Panc1 (cell line): Measurements from ENCODE around the gene AGBL4. TPM values are rescaled to one million over a fixed set of nuclear protein-coding genes. Genes with fewer than 3 reads are reported as not detected.

Experiments
- ATAC-seq: fragments of 200-7000 bp; cut with Tn5 transposase; 2 replicates; pipeline ENCODE4 v1.9.1; 2020; ENCODE audit warnings: mild to moderate bottlenecking, moderate library complexity
- BruUV-seq: library from RNA; stranded (reverse); fragments of 400-500 nt; replicated peaks from 2 replicates; lab custom pipeline; 2021; lab: Mats Ljungman, UMichigan
- CTCF ChIA-PET: fragments of 300-600 bp; sonication (Branson Sonifier 250); formaldehyde crosslinking; loops from one replicate; lab custom pipeline; 2022; ENCODE audit warnings: antibody characterized with exemption; lab: Charles Lee
- POLR2A ChIA-PET: fragments of 300-600 bp; sonication (Branson Sonifier 250); formaldehyde crosslinking; loops from one replicate; lab custom pipeline; 2022; ENCODE audit warnings: antibody characterized with exemption; lab: Charles Lee
- DNase-seq: peaks from one replicate; pipeline ENCODE4 v3.0.0-alpha.2; 2010; ENCODE audit warnings: low read depth, low spot score
- H3K27ac ChIP-seq: 2 replicates; pipeline ENCODE4 v1.5.1; 2011; ENCODE audit warnings: mild to moderate bottlenecking, low read length, inconsistent platforms
- H3K27me3 ChIP-seq: fragments of 200-500 bp; sonication (Bioruptor generic); 2 replicates; pipeline ENCODE4 v1.6.0; 2014; ENCODE audit warnings: low read length, inconsistent platforms; ENCODE audit not compliant: control insufficient read depth, insufficient read depth
- H3K36me3 ChIP-seq: fragments of 200-500 bp; sonication (Bioruptor generic); 2 replicates; pipeline ENCODE4 v1.5.1; 2014; ENCODE audit warnings: inconsistent platforms, mild to moderate bottlenecking, low read length, moderate library complexity; ENCODE audit not compliant: control insufficient read depth, insufficient read depth
- H3K4me1 ChIP-seq: 2 replicates; pipeline ENCODE4 v1.5.1; 2011; ENCODE audit warnings: inconsistent platforms, mild to moderate bottlenecking, low read length, moderate library complexity; ENCODE audit not compliant: control insufficient read depth, insufficient read depth
- H3K4me3 ChIP-seq, 2 experiments: 2 replicates each; pipeline ENCODE4 v1.5.1; 2011 to 2012; ENCODE audit warnings: low read depth in 2 of 2, low read length in 2 of 2, mild to moderate bottlenecking in 2 of 2, inconsistent platforms in 1 of 2, moderate library complexity in 1 of 2
- H3K9me3 ChIP-seq: fragments of 200-500 bp; sonication (Bioruptor generic); 2 replicates; pipeline ENCODE4 v1.5.1; 2014; ENCODE audit warnings: low read depth, mild to moderate bottlenecking, inconsistent platforms, low read length, moderate library complexity; ENCODE audit not compliant: control insufficient read depth, insufficient read depth
- POLR2AphosphoS5 ChIP-seq: IDR thresholded peaks from 2 replicates; pipeline ENCODE4 v1.6.1; 2012; ENCODE audit warnings: mild to moderate bottlenecking, low read depth, low read length, moderate library complexity
- SIN3A ChIP-seq: IDR thresholded peaks from 2 replicates; pipeline ENCODE4 v1.6.1; 2012; ENCODE audit warnings: low read depth, mild to moderate bottlenecking, low read length, moderate library complexity, borderline replicate concordance; ENCODE audit not compliant: insufficient read depth
- TCF7L2 ChIP-seq: IDR thresholded peaks from 2 replicates; pipeline ENCODE4 v1.6.1; 2011; ENCODE audit warnings: mild to moderate bottlenecking, low read depth, low read length, inconsistent platforms
- in situ Hi-C: cut with HindIII; loops from 2 replicates; pipeline ENCODE4 v1.10.0; 2016; ENCODE audit warnings: low sequenced_read_pairs, low pct_unique_long_range_greater_than_20kb
- intact Hi-C: fragments of 100-400 bp; cut with micrococcal nuclease; formaldehyde crosslinking; loops from one replicate; pipeline ENCODE4 v1.10.0; 2022; ENCODE audit not compliant: unreplicated experiment
- total RNA-seq: library from RNA; stranded (reverse); gene quantifications from one replicate; pipeline ENCODE4 v1.2.1, GENCODE V29; 2021; ENCODE audit not compliant: unreplicated experiment
- TF ChIP-seq, protein P1 (sequence below): fragments of 450-650 bp; IDR thresholded peaks from 2 replicates; pipeline ENCODE4 v1.5.1; 2017; ENCODE audit warnings: mild to moderate bottlenecking
- TF ChIP-seq, protein P2 (sequence below), 2 experiments: IDR thresholded peaks; 2 replicates each; pipeline ENCODE4 v1.6.1; 2011 to 2012; ENCODE audit warnings: low read depth in 2 of 2, control low read depth in 1 of 2, low read length in 1 of 2, mild to moderate bottlenecking in 1 of 2, moderate library complexity in 1 of 2; ENCODE audit not compliant: insufficient read depth in 1 of 2

Gene AGBL4
- total RNA-seq, 1 experiment from 2014 or later = not detected

DNA sequence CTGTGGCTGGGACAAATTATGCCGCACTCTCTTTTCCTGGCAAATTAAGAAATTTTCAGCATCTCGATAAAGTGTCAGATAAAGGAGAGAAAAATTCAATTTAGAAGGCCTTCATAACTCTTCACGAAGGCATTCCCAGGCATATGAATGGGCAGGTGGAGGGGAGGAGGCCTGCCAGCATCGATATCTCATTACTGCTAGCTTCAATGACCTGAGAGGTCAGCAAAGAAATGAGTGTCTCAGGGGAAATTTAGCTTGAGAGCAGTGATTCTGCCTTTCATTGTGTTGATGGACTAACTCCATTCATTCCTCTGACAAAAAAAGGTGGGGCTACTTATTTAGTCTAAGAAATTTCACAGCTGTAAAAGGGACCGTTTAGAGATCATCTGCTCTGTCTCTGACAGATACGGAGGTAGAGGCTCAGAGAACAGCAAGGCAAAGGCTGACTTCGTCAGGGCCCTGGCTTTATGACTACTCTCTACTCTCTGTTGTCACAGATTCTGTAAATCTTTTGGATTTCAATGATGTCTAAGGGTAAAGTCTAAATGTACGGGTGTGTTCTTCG lies 1035.0 kb downstream of the AGBL4 start:
- H3K36me3 ChIP-seq = no peaks in the 10 kb centered on the region
- intact Hi-C loops = no loop called here
- ATAC-seq (no peak), DNase-seq (no peak)
- H3K27me3 ChIP-seq = no peaks in the 10 kb centered on the region
- H3K27ac ChIP-seq = no peak overlapping the region
- in situ Hi-C loops = no loop called here
- TF ChIP-seq SIN3A (no peak), POLR2AphosphoS5 (no peak), TCF7L2 (no peak)
- TF ChIP-seq, protein P1, sequence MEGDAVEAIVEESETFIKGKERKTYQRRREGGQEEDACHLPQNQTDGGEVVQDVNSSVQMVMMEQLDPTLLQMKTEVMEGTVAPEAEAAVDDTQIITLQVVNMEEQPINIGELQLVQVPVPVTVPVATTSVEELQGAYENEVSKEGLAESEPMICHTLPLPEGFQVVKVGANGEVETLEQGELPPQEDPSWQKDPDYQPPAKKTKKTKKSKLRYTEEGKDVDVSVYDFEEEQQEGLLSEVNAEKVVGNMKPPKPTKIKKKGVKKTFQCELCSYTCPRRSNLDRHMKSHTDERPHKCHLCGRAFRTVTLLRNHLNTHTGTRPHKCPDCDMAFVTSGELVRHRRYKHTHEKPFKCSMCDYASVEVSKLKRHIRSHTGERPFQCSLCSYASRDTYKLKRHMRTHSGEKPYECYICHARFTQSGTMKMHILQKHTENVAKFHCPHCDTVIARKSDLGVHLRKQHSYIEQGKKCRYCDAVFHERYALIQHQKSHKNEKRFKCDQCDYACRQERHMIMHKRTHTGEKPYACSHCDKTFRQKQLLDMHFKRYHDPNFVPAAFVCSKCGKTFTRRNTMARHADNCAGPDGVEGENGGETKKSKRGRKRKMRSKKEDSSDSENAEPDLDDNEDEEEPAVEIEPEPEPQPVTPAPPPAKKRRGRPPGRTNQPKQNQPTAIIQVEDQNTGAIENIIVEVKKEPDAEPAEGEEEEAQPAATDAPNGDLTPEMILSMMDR = no peak
- TF ChIP-seq, protein P2, sequence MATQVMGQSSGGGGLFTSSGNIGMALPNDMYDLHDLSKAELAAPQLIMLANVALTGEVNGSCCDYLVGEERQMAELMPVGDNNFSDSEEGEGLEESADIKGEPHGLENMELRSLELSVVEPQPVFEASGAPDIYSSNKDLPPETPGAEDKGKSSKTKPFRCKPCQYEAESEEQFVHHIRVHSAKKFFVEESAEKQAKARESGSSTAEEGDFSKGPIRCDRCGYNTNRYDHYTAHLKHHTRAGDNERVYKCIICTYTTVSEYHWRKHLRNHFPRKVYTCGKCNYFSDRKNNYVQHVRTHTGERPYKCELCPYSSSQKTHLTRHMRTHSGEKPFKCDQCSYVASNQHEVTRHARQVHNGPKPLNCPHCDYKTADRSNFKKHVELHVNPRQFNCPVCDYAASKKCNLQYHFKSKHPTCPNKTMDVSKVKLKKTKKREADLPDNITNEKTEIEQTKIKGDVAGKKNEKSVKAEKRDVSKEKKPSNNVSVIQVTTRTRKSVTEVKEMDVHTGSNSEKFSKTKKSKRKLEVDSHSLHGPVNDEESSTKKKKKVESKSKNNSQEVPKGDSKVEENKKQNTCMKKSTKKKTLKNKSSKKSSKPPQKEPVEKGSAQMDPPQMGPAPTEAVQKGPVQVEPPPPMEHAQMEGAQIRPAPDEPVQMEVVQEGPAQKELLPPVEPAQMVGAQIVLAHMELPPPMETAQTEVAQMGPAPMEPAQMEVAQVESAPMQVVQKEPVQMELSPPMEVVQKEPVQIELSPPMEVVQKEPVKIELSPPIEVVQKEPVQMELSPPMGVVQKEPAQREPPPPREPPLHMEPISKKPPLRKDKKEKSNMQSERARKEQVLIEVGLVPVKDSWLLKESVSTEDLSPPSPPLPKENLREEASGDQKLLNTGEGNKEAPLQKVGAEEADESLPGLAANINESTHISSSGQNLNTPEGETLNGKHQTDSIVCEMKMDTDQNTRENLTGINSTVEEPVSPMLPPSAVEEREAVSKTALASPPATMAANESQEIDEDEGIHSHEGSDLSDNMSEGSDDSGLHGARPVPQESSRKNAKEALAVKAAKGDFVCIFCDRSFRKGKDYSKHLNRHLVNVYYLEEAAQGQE (IDR thresholded peaks at IDR 0.05; ENCODE audit: insufficient read depth in 1 of 2, low read depth in 2 of 2, low read length in 1 of 2) = no peak
- no peak overlapping the region for H3K4me3 ChIP-seq
- CTCF ChIA-PET = no interaction called here
- POLR2A ChIA-PET = no interaction called here
- H3K9me3 ChIP-seq = no peaks in the 10 kb centered on the region
- no peaks in the 10 kb centered on the region for H3K4me1 ChIP-seq
- no TSS peak for BruUV-seq

DNA sequence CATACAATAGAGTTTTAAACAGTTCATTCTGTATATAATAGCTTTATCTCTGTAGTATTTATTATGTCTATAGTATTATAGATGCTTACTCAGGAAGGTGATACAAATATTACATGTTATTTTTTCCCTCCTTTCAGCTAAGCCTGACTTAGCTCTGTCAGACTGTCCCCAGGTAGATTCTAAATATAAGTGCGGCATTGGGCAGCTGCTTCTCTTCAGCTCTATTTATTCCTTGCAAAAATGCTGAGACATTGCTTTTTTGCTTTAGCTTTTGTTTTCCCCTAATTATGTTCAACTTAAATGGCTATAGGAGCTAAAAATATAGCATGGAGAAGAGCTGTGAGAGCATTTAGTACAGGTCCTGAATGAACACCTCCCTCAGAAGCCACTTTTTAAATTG lies 1043.8 kb downstream of the AGBL4 start:
- Histone ChIP-seq H3K4me3 (no peak overlapping the region), H3K9me3 (no peaks in the 10 kb centered on the region), H3K27me3 (no peaks in the 10 kb centered on the region), H3K4me1 (no peaks in the 10 kb centered on the region), H3K36me3 (no peaks in the 10 kb centered on the region), H3K27ac (no peak overlapping the region)
- ChIA-PET POLR2A (no interaction called here), CTCF (no interaction called here)
- no peak for DNase-seq
- no peak for ATAC-seq
- TF ChIP-seq, protein P1 = no peak
- no peak for TF ChIP-seq TCF7L2
- TF ChIP-seq, protein P2 (IDR thresholded peaks at IDR 0.05; ENCODE audit: insufficient read depth in 1 of 2, low read depth in 2 of 2, low read length in 1 of 2) = no peak
- no peak for TF ChIP-seq POLR2AphosphoS5
- TF ChIP-seq SIN3A = no peak
- in situ Hi-C loops = no loop called here
- no TSS peak for BruUV-seq
- intact Hi-C loops = no loop called here
